ENCODE results near the gene FLRT3. TPM values are rescaled to one million over a fixed set of nuclear protein-coding genes. Genes with fewer than 3 reads are reported as not detected.
A peak's percentile ranks its signal among the peaks of the same experiment; 100 is the strongest.

The FLRT3 gene
- 1 to 10 TPM in 1 of 2 donors, under 1 TPM in 1; 0.86 to 4.6 TPM for total RNA-seq

GRCh38 chr20:14337400-14338171 is at the start of gene FLRT3:
TSS of gene FLRT3 (minus strand) at chr20:14337612. CDS start at chr20:14327506, 10,106 bp downstream.
- peak; percentile 43 for TF ChIP-seq CTCF (IDR thresholded peaks at IDR 0.05)
- Histone ChIP-seq H3K4me3 (peak within 1 kb of the TSS; percentile 29), H3K9ac (ENCODE audit: low read depth in 2 of 2, low read length in 2 of 2) (peak within 1 kb of the TSS; percentile 28 to 64), H3K27ac (no peak within 1 kb of the TSS), H3K4me1 (no peaks in the 10 kb centered on the region), H3K36me3 (no peaks in the 10 kb centered on the region), H3K27me3 (no peaks in the 10 kb centered on the region), H3K9me3 (no peaks in the 10 kb centered on the region)
- peak; percentile 81 for DNase-seq
- intact Hi-C loops (cut with DNase I): loop anchor here (5.0 kb wide), 1 partner anchor 900 kb away; no protein-coding TSS in a partner anchor

GRCh38 chr20:14386726-14387125 is 49.3 kb upstream of the FLRT3 start:
- DNase-seq: no peak
- Histone ChIP-seq H3K27me3 (no peaks in the 10 kb centered on the region), H3K9me3 (no peaks in the 10 kb centered on the region), H3K36me3 (no peaks in the 10 kb centered on the region), H3K27ac (no peak overlapping the region), H3K4me3 (no peak overlapping the region), H3K4me1 (no peaks in the 10 kb centered on the region), H3K9ac (ENCODE audit: low read depth in 2 of 2, low read length in 2 of 2) (no peak overlapping the region)
- intact Hi-C loops (cut with DNase I): no loop called here
- TF ChIP-seq CTCF (IDR thresholded peaks at IDR 0.05): no peak

GRCh38 chr20:14385176-14385740 is 47.8 kb upstream of the FLRT3 start:
- no peaks in the 10 kb centered on the region for H3K27me3 ChIP-seq
- intact Hi-C loops (cut with DNase I): no loop called here
- no peak overlapping the region for H3K9ac ChIP-seq (ENCODE audit: low read depth in 2 of 2, low read length in 2 of 2)
- H3K4me3 ChIP-seq: no peak overlapping the region
- no peak overlapping the region for H3K27ac ChIP-seq
- no peaks in the 10 kb centered on the region for H3K4me1 ChIP-seq
- TF ChIP-seq CTCF (IDR thresholded peaks at IDR 0.05): no peak
- no peaks in the 10 kb centered on the region for H3K36me3 ChIP-seq
- H3K9me3 ChIP-seq: no peaks in the 10 kb centered on the region
- DNase-seq: no peak

GRCh38 chr20:14384416-14385175 is 47.2 kb upstream of the FLRT3 start:
- Histone ChIP-seq H3K27me3 (no peaks in the 10 kb centered on the region), H3K27ac (no peak overlapping the region), H3K4me3 (no peak overlapping the region), H3K4me1 (no peaks in the 10 kb centered on the region), H3K9me3 (no peaks in the 10 kb centered on the region), H3K9ac (ENCODE audit: low read depth in 2 of 2, low read length in 2 of 2) (no peak overlapping the region), H3K36me3 (no peaks in the 10 kb centered on the region)
- intact Hi-C loops (cut with DNase I): no loop called here
- no peak for DNase-seq
- TF ChIP-seq CTCF (IDR thresholded peaks at IDR 0.05): no peak

GRCh38 chr20:14383335-14383734 is 45.9 kb upstream of the FLRT3 start:
- no peak overlapping the region for H3K9ac ChIP-seq (ENCODE audit: low read depth in 2 of 2, low read length in 2 of 2)
- H3K36me3 ChIP-seq: no peaks in the 10 kb centered on the region
- H3K27me3 ChIP-seq: no peaks in the 10 kb centered on the region
- no peak for TF ChIP-seq CTCF (IDR thresholded peaks at IDR 0.05)
- intact Hi-C loops (cut with DNase I): no loop called here
- H3K9me3 ChIP-seq: no peaks in the 10 kb centered on the region
- DNase-seq: no peak
- no peaks in the 10 kb centered on the region for H3K4me1 ChIP-seq
- no peak overlapping the region for H3K27ac ChIP-seq
- H3K4me3 ChIP-seq: no peak overlapping the region
